HL-60 (cell line): ENCODE measurements around the gene MEGF10.

Experiments
- CTCF ChIP-seq: IDR thresholded peaks from one replicate; pipeline ENCODE4 v1.5.1; 2011; ENCODE audit warnings: low read length, control low read depth, inconsistent platforms; ENCODE audit not compliant: insufficient read depth
- GABPA ChIP-seq: IDR thresholded peaks from 2 replicates; pipeline ENCODE4 v1.6.1; 2012; ENCODE audit warnings: low read depth
- POLR2AphosphoS5 ChIP-seq: IDR thresholded peaks from 2 replicates; pipeline ENCODE4 v1.6.1; 2012; ENCODE audit warnings: low read depth
- REST ChIP-seq: IDR thresholded peaks from 2 replicates; pipeline ENCODE4 v1.6.1; 2012; ENCODE audit warnings: low read depth; ENCODE audit not compliant: insufficient replicate concordance
- SPI1 ChIP-seq: IDR thresholded peaks from 2 replicates; pipeline ENCODE4 v1.6.1; 2012; ENCODE audit warnings: low read depth, mild to moderate bottlenecking, borderline replicate concordance

- no peak for TF ChIP-seq POLR2AphosphoS5
- TF ChIP-seq GABPA, result no peak
- no peak for TF ChIP-seq CTCF
- TF ChIP-seq REST, result no peak
- TF ChIP-seq SPI1, result no peak
Measured at GRCh38 chr5:127415034-127415433, 124.4 kb downstream of the MEGF10 start.
